Activated CD8-positive, alpha-beta memory T cell treated with anti-CD3 and anti-CD28 coated beads, Interleukin-2, amount 50 U/mL, for 48 hours (primary cell): ENCODE results near the gene COL7A1.

Experiments
- DNase-seq: peaks from one replicate; pipeline ENCODE4 v3.0.0-alpha.2; 2020

COL7A1 gene

DNA sequence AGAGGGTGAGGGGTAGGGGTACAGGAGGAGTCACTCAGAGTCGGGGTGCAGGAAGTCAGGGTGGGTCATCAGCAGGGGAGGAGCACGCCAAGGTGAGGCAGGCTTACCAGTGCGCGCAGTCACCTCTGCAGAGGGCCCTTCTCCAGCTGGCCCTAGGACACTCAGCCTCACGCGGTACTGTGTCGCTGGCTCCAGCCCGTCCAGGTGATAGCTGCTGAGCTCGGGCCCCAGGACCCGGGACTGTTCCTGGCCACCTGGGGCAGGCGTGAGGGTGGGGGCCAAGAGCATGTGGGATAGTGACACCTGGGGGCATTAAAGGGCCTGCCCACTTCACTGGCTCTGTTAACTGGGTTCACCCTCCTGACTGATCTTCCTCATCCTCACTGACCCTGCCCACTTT, 7.4 kb downstream of the COL7A1 start:
- DNase-seq: no peak

DNA sequence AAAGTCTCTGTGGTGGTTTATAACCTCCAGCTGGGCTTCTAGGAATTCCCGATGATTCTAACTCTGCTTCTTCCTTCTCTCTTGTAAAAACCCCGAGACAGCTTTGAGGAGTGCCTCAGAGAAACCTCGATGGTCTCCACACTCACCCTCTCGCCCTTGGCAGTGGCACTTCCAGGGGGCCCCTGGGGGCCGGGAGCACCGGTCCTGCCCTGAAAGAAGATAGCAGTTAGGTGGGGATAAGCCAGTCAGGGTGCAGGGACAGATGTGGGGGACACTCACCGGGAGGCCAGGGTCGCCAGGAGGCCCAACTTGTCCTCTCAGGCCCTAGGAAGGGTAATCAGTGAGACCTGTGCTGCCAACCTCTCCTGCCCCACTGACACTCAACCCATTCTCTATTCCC, 9.7 kb downstream of the COL7A1 start:
- no peak for DNase-seq

GRCh38 chr3:48584836-48585235, 10.3 kb downstream of the COL7A1 start:
- DNase-seq: no peak

DNA sequence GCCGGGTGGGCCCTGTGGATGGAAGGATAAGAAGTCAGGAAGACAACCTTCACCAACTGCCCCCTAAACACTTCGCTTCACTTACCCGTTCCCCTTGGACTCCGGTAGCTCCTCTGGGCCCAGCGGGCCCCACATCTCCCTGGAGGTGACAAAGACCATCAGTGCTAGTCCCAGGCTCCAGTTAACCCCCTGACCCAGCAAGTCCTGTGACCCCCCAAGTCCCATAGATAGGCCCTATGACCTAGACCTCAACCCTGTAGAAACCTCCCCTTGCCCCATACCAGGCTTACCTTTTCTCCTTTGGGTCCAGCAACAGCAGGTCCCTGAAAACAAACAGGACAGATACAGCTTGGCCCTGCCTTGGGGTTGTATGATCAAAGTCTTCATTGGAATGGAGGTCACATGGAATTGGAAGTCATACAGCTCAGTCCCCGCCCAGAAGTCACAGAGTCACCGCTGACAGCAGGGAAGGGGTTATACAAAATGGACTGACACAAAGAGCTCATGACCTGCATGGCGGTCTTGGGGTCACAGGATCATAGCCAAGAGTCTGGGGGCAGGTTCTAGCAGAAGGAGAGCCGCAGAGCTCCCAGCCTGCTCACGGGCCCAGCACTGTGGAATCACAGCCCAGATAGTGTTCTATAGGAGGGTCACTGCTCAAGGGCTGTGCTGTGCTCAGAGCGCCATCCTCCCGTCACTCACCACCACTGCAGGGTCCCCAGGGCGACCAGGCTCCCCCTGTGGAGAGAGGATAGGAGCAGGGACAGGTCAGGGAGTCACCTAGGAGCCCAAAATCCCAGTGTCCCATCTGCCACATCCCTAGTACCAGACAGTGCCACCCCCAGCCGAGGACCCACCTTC, 13.3 kb downstream of the COL7A1 start:
- DNase-seq: no peak

DNA sequence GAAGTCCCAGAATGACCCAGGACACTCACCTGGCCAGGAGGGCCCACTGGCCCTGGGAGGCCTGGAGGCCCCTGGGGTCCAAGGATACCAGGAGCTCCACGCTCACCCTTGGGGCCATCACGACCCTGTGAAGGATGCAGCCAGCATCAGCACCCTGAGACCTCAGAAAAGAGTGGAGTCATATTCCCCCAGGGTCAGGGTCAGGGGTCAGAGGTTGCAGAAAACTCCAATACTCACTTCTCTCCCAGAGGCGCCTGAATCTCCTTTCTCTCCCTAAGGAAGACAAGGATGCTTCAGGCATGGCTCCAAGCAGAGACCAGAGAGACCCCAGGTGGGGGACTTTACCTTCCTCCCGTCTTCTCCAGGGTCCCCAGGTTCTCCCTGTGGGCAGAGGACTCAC, 18.5 kb downstream of the COL7A1 start:
- DNase-seq: no peak

- no peak for DNase-seq
Measured at GRCh38 chr3:48575366-48575765, 19.8 kb downstream of the COL7A1 start.

DNA sequence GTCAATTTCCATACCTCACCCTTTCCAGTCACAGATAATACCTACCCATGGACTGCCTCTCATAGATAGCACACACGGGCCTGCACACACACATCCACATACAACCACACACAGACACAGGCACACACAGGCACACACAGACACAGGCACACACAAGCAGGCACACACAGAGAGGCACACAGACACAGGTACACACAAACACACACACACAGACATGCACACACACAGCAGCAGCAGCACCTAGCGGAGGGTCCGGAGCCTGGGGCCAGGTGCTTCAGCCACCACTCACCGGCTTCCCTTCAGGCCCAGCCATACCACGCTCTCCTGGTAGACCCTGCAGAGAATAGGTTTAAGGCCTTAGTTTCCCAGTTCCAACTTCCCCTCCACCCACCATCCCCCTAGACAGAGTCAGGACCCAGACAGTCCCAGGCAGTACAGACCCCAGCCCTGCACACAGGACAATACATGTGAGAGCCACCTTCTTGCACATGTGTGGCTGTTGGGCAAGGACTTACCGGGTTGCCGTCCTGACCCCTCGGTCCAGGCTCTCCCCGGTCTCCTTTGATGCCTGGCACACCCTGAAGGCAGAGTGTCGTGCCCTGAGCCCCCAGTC, 21.1 kb downstream of the COL7A1 start:
- no peak for DNase-seq

GRCh38 chr3:48572517-48572916, 22.6 kb downstream of the COL7A1 start:
- DNase-seq: no peak

DNA sequence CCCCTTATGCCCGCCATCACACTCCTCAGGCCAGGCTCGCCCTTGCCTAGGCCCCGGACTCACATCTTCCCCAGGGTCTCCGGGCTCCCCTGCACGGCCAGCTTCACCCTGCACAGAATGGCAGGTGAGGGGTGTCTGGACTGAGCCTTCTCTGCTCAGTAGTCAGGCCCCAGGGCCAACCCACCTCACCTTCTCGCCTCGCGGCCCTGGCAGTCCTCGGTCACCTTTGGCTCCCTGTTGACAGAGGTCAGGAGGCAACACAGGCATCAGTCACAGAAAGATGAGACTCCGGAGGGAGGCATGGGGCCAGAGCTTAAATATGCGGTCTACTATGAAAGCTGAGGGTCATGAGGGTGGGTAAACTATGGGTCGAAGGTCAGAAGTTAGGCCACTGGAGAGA, 23.2 kb downstream of the COL7A1 start:
- DNase-seq: no peak

GRCh38 chr3:48569808-48570450, 25.2 kb downstream of the COL7A1 start:
- no peak for DNase-seq

- no peak for DNase-seq
Measured at GRCh38 chr3:48569400-48569799, 25.7 kb downstream of the COL7A1 start.

- DNase-seq: no peak
Measured at GRCh38 chr3:48568476-48568875, 26.7 kb downstream of the COL7A1 start.

DNA sequence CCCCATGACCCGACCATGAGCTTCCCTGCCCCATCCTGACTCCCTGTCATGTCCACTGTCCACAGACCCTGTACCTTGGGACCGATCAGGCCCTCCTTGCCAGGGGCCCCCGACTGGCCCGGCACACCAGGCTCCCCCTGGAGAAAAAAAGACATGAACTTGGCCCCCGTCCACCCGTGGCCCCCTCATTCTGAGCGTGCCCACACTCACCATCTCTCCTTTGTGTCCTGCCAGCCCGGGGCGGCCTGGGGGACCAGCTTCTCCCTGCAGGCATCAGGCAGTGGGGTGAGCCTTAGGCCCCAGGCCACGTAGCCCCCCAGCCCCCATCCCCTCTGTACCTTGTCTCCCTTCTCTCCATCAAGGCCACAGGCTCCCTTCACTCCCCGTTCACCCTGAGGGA, 27.6 kb downstream of the COL7A1 start:
- no peak for DNase-seq

- DNase-seq: no peak
Measured at GRCh38 chr3:48567090-48567489, 28.0 kb downstream of the COL7A1 start.

DNA sequence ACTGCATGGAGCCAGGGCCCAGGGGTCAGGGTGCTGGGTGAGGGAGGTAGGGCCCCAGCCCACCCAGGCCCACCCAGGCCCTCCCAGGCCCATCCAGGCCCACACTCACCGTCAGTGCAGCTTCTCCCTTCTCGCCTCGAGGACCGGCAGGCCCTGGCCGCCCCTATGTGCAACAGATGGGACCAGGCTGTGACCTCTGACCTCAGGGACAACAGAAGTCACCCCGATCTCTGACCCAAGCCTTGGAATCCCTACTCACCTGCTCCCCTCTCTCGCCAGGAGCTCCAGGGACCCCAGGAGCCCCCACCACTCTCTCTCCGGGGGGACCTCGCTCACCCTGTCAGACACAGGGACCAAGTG, 28.7 kb downstream of the COL7A1 start:
- no peak for DNase-seq

DNA sequence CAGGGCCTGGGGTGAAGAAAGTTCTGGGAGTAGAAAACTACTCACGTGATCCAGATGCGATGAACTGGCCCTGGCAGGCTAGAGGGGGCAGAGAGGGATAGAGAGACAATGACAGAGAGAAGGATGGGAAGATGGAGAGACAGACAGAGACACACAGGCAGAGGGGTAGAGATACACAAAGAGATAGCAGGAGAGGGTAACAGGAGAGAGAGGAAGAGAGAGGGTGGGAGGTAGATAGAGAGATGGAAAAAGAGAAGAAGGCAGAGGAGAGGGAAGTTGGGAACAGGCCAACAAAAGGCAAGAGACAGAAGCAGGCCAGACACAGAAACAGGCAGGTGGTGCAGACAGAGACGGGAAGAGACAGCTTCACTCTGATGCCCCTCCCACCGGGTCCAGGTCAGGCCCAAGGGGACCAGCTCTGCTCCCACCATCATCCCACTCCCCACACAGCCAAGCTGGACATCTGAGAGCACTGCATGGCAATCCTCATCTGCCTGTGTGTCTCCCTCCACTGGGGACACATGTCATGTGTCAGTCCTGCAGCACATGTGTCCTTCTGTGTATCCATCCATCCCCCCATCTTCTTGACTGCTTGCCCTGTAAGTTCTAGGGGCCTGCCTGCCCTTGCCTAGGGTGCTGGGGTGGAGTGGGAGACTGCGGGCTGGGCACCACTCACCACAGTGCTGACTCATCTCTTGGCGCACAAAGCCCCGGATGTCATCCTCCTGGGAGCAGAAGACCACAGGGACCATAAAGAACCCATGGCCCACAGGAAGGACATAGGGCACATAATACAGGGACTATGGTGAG, 29.3 kb downstream of the COL7A1 start:
- DNase-seq: no peak

DNA sequence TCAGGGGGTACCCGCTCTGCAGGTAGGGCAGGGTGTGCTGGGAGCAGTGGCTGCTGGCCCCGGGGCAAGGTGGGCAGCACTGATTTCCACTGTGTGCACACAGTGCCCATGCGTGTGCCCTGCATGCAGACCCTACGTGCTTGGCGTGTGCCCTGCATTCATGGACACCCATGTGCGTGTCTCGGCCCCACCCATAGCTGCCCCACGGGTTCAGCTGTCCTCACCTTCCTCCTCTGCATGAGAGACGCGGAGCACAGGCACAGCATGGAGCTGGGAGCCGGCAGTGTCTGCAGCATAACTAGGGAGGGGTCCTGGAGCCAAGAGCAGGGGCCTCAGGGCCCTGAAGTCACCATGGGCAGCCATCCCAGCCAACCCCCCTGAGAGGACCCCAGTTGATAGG, 29.9 kb downstream of the COL7A1 start:
- no peak for DNase-seq

- no peak for DNase-seq
Measured at GRCh38 chr3:48564667-48565066, 30.5 kb downstream of the COL7A1 start.

- DNase-seq: peak; percentile 65
Measured at GRCh38 chr3:48564022-48564421, 31.1 kb downstream of the COL7A1 start.

DNA sequence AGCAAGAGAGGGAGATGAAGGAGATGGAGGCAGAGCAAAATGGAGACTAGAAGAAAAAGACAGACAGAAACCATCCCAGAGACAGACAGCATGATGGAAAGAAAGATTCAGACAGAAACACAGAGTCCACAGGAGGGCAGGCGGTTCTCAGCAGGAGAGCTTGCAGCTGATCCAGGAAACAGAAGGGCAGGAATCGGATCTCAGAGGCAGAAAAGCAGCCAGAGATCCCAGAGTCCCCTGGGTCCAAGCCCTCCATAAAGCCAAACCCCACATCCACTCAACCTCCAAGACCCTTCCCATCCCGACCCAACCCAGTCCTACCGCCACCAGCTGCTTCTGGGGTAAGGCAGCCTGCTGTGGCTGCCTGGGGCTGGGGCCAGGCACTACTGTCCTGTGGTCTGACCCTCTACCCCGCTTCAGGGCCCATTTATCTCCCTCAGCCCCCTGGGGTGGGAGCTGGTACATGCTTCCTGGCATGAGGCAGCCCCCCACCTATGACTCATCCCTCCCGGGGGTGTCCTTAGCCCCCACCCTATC, 31.7 kb downstream of the COL7A1 start, which contains the start of gene UCN2:
TSS of gene UCN2 (minus strand) at position 400 of the 537 bp plus-strand sequence. CDS start 657 bp downstream, outside the sequence.
- DNase-seq: no peak

DNA sequence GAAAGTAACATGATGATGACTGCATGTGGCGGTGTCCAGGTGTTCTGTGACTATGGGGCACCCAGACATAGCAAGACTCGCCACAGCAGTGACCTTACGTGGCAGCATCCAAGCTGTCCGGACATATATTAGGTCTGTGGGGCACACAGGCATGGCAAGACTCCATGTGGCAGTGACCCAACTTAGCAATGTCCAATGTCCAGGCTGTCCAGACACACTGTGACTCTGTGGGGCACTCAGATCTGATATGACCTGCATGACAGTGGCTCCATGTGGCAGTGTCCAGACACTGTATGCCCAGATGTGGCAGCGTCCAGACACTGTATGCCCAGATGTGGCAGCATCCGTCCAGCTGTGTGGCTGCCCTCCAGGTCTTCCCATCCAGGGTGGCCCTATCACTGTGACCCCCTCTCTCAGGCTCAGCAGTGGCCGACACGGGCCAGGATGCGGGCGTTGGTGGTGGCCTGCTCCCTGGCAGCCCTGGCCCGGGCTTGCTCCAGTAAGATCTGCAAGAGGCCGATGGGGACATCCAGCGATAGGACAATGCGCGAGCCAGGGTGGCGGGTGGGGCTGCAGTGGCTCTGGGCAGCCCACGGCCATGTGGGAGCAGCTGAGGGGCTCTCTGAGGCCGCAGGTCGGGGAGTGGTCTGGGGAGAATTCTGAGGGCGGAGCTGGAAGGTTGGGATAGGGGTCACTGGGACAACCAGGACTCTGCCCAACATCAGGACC, 32.6 kb downstream of the COL7A1 start:
- no peak for DNase-seq

DNA sequence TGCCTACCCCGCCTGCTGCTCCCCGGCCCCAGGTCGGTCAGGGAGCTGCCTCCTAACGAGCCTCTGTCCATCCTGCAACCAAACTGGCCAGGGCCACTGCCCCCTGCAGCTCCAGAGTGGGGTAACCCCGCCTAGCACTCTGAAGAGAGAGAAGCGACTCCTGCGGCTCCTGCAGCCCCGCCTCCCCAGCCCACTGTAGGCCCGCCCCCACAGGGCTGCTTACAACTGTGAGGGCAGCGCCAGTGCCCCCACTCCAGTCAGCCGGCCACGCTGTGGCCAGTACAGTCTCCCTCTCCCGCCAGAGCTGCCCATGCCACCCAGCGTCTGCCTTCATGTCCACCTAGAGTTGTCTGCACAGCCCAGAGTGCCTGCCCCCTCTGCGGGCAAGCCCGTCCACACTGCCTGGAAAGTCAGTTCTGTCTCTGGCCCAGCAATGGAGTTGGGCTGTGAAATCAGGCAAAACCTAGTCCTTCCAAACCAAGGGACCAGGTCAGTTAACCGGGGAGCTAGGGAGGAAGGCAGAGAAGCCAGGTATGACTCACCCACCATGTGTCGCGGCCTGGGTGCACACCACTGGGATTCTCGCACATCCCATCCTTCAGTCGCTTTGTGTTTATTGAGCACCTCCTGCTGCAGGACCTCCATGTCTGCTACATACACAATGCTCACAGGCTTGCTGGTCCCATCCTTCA, 33.9 kb downstream of the COL7A1 start:
- DNase-seq: no peak
